Measurements from ENCODE around the gene SFMBT2.

DNA sequence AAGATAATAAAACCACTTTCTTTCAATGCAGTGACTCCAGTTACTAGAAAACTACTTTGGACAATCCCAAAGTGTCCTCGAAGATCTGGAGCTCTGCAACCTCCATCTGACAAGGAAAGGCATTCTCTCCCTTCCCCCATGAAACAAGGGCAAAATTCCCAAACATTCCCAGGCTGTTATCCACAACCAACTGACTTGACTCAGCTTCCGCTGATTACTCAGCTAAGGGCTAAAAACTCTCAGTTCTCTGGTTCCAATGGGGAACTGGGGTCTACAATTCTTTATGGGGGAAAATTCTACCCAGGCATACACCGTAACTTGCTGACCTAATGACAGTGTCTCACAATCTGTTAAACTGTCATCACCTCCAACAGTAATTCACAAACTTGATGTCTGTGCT lies 48.4 kb downstream of the SFMBT2 start:
- TF ChIP-seq, protein P1, sequence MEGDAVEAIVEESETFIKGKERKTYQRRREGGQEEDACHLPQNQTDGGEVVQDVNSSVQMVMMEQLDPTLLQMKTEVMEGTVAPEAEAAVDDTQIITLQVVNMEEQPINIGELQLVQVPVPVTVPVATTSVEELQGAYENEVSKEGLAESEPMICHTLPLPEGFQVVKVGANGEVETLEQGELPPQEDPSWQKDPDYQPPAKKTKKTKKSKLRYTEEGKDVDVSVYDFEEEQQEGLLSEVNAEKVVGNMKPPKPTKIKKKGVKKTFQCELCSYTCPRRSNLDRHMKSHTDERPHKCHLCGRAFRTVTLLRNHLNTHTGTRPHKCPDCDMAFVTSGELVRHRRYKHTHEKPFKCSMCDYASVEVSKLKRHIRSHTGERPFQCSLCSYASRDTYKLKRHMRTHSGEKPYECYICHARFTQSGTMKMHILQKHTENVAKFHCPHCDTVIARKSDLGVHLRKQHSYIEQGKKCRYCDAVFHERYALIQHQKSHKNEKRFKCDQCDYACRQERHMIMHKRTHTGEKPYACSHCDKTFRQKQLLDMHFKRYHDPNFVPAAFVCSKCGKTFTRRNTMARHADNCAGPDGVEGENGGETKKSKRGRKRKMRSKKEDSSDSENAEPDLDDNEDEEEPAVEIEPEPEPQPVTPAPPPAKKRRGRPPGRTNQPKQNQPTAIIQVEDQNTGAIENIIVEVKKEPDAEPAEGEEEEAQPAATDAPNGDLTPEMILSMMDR (IDR thresholded peaks at IDR 0.05 in 8 of 11, conservative IDR thresholded peaks at IDR 0.05 in 3 of 11) = no peak
- TF ChIP-seq POLR2AphosphoS5 (IDR thresholded peaks at IDR 0.05) = no peak

Measured in spleen (tissue), 7 donors.